Loucy (cell line): ENCODE results near the gene AGBL4.

Experiments used
- H2AFZ ChIP-seq: fragments of 200-600 bp; sonication (generic); 2 replicates; pipeline ENCODE4 v1.6.0; 2016; ENCODE audit warnings: antibody characterized with exemption, mild to moderate bottlenecking, low read length, moderate library complexity
- H3F3A ChIP-seq: fragments of 200-600 bp; 2 replicates; pipeline ENCODE4 v1.6.0; 2016; ENCODE audit warnings: antibody characterized with exemption, low read depth, mild to moderate bottlenecking
- H3K27me3 ChIP-seq: fragments of 200-600 bp; sonication (generic); 2 replicates; pipeline ENCODE4 v1.6.1; 2014; ENCODE audit warnings: low read length, mild to moderate bottlenecking; ENCODE audit not compliant: insufficient read depth, poor library complexity, severe bottlenecking
- H3K36me3 ChIP-seq: fragments of 200-600 bp; sonication (generic); 2 replicates; pipeline ENCODE4 v1.6.1; 2016; ENCODE audit warnings: low read length; ENCODE audit not compliant: insufficient read depth
- H3K4me1 ChIP-seq: fragments of 200-600 bp; sonication (generic); 2 replicates; pipeline ENCODE4 v1.5.1; 2014; ENCODE audit warnings: low read length, mild to moderate bottlenecking; ENCODE audit not compliant: insufficient read depth, poor library complexity, severe bottlenecking
- H3K4me2 ChIP-seq: fragments of 200-600 bp; sonication (generic); 2 replicates; pipeline ENCODE4 v1.6.0; 2014; ENCODE audit warnings: antibody characterized with exemption, low read length, low read depth, mild to moderate bottlenecking; ENCODE audit not compliant: poor library complexity, severe bottlenecking
- H3K4me3 ChIP-seq: fragments of 200-600 bp; sonication (generic); 2 replicates; pipeline ENCODE4 v1.5.1; 2014; ENCODE audit warnings: low read length, mild to moderate bottlenecking, mixed read lengths; ENCODE audit not compliant: poor library complexity, severe bottlenecking
- H3K79me2 ChIP-seq: fragments of 200-600 bp; sonication (generic); 2 replicates; pipeline ENCODE4 v1.6.1; 2014; ENCODE audit warnings: low read length; ENCODE audit not compliant: insufficient read depth
- H3K9ac ChIP-seq: fragments of 200-600 bp; sonication (generic); 2 replicates; pipeline ENCODE4 v1.6.0; 2014; ENCODE audit warnings: mild to moderate bottlenecking, low read depth, low read length, moderate library complexity; ENCODE audit not compliant: poor library complexity, severe bottlenecking
- H3K9me2 ChIP-seq: fragments of 200-600 bp; sonication (generic); replicated peaks from 2 replicates; pipeline ENCODE4 v1.6.1; 2016; ENCODE audit warnings: low read depth, low read length, mixed read lengths
- H3K9me3 ChIP-seq: fragments of 200-600 bp; sonication (generic); 2 replicates; pipeline ENCODE4 v1.6.1; 2014; ENCODE audit warnings: mild to moderate bottlenecking, antibody characterized with exemption, low read length, low read depth; ENCODE audit not compliant: insufficient read depth
- H4K20me1 ChIP-seq: fragments of 200-600 bp; sonication (generic); 2 replicates; pipeline ENCODE4 v1.6.0; 2014; ENCODE audit warnings: antibody characterized with exemption, low read length, mild to moderate bottlenecking; ENCODE audit not compliant: insufficient read depth, poor library complexity, severe bottlenecking
- EZH2phosphoT487 ChIP-seq: fragments of 200-600 bp; IDR thresholded peaks from 2 replicates; pipeline ENCODE4 v1.6.1; 2018; ENCODE audit warnings: antibody characterized with exemption, mild to moderate bottlenecking, moderate library complexity, borderline replicate concordance
- TF ChIP-seq, protein P1 (sequence below): fragments of 200-600 bp; sonication (generic); conservative IDR thresholded peaks from 2 replicates; pipeline ENCODE4 v1.5.1; 2014; ENCODE audit warnings: mild to moderate bottlenecking, antibody characterized with exemption, low read length

Gene AGBL4

DNA sequence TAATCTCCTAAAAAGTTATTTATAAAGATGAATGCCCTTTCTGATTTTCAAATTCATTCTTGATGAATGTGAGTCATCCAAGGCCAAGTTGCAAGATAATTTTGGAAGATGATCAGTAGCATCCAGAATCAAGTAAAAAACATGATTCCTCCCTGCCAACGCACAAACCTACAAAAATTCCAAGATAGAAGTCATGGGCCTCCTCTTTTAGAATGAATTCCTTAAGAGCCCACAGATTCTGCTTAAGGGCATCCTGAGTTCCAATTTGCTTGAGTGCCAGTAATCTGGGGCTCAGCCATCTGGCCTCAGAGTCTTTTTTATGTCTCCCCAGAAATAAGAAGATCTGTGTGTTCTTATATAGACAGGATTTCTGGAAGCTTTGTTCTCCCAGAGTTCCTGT, 1528.6 kb downstream of the AGBL4 start:
- Histone ChIP-seq H3K4me2 (no peak overlapping the region), H3K9ac (no peak overlapping the region), H3F3A (no peaks in the 10 kb centered on the region), H4K20me1 (no peaks in the 10 kb centered on the region), H3K36me3 (no peaks in the 10 kb centered on the region), H3K27me3 (no peaks in the 10 kb centered on the region), H3K9me2 (no peaks in the 10 kb centered on the region), H3K4me3 (no peak overlapping the region), H3K79me2 (no peaks in the 10 kb centered on the region), H3K4me1 (no peaks in the 10 kb centered on the region), H3K9me3 (no peaks in the 10 kb centered on the region), H2AFZ (no peak overlapping the region)
- TF ChIP-seq EZH2phosphoT487 = no peak
- TF ChIP-seq, protein P1, sequence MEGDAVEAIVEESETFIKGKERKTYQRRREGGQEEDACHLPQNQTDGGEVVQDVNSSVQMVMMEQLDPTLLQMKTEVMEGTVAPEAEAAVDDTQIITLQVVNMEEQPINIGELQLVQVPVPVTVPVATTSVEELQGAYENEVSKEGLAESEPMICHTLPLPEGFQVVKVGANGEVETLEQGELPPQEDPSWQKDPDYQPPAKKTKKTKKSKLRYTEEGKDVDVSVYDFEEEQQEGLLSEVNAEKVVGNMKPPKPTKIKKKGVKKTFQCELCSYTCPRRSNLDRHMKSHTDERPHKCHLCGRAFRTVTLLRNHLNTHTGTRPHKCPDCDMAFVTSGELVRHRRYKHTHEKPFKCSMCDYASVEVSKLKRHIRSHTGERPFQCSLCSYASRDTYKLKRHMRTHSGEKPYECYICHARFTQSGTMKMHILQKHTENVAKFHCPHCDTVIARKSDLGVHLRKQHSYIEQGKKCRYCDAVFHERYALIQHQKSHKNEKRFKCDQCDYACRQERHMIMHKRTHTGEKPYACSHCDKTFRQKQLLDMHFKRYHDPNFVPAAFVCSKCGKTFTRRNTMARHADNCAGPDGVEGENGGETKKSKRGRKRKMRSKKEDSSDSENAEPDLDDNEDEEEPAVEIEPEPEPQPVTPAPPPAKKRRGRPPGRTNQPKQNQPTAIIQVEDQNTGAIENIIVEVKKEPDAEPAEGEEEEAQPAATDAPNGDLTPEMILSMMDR = no peak

DNA sequence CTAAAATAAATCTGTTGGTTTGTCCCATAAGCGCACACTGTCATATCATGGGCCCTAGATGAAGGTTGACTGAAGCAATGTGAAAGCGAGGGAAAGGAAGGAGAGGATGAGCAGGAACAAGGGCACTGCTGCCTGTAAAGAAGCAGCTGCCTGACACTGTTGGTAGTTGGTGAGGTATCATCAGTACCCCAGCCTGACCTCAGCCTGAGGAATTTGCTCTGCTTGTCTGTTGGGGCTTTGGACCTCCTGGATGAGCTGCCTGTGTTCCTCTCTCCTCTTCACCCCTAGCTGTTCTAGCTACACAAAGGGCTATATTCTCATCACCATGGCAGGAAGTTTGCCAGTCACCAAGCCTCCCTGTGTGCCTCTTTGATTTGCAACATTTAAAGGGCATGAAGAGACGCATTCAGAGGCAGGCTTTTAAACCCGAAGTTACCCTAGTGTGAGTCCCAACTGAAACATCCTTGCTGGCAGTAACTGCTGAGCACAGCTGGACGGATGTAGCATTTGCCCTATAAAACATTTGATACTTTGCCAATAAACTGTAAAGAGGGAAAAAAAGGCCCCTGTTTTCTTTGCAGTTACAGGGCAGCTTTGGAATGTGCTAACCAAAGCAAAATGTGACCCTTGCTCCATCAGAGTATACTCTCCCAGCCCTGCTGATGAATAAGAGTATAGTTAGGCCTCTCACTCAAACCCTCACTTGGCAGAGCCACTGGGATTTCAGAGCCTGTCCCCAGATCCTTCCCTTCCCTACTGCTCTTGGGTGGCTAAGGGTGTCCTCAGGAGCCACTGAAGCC, 1529.6 kb downstream of the AGBL4 start:
- no peaks in the 10 kb centered on the region for H4K20me1 ChIP-seq
- H3K4me1 ChIP-seq = no peaks in the 10 kb centered on the region
- no peaks in the 10 kb centered on the region for H3K27me3 ChIP-seq
- TF ChIP-seq, protein P1 = no peak
- no peak for TF ChIP-seq EZH2phosphoT487
- H3K9me2 ChIP-seq = no peaks in the 10 kb centered on the region
- H3K9ac ChIP-seq = no peak overlapping the region
- no peak overlapping the region for H3K4me3 ChIP-seq
- no peak overlapping the region for H2AFZ ChIP-seq
- H3F3A ChIP-seq = no peaks in the 10 kb centered on the region
- H3K36me3 ChIP-seq = no peaks in the 10 kb centered on the region
- no peaks in the 10 kb centered on the region for H3K79me2 ChIP-seq
- no peaks in the 10 kb centered on the region for H3K9me3 ChIP-seq
- H3K4me2 ChIP-seq = no peak overlapping the region

DNA sequence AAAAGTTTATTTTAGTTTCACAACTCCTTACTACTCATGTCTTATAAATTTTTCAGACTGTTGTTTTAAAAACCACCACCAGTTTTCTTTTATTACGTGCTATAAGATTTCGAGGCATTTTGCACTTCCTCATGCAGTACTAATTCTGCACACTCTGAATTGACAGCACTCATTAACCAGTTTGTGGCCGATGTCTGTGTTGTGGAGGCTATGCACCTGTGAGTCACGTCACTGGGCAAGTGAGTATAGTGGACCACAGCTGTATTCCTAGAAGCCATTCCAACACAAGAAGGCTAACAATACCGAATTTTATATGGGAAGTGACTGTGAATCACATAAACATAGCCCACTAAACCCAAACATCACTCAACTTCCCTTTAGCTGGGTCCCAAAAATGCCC, 1530.7 kb downstream of the AGBL4 start:
- Histone ChIP-seq H3K9me2 (no peaks in the 10 kb centered on the region), H4K20me1 (no peaks in the 10 kb centered on the region), H3K4me3 (no peak overlapping the region), H3F3A (no peaks in the 10 kb centered on the region), H3K4me2 (no peak overlapping the region), H3K4me1 (no peaks in the 10 kb centered on the region), H3K79me2 (no peaks in the 10 kb centered on the region), H3K27me3 (no peaks in the 10 kb centered on the region), H3K9me3 (no peaks in the 10 kb centered on the region), H2AFZ (no peak overlapping the region), H3K36me3 (no peaks in the 10 kb centered on the region), H3K9ac (no peak overlapping the region)
- TF ChIP-seq, protein P1 = no peak
- no peak for TF ChIP-seq EZH2phosphoT487
